ENCODE data around the gene POLR1G. TPM values are rescaled to one million over a fixed set of nuclear protein-coding genes. Genes with fewer than 3 reads are reported as not detected.

Gene POLR1G
- total RNA-seq, 1 donor from 2014 or later: 4.4 TPM

GRCh38 chr19:45442778-45443461, 36.5 kb downstream of the POLR1G start:
- Mint-ChIP-seq H3K9me3 (ENCODE audit: unreplicated experiment) (no peaks in the 10 kb centered on the region), H3K36me3 (ENCODE audit: low read depth, unreplicated experiment) (peaks cover 9% of the 10 kb centered on the region), H3K27ac (ENCODE audit: unreplicated experiment) (peak overlapping the region; percentile 99), H3K4me1 (ENCODE audit: unreplicated experiment) (peaks cover 44% of the 10 kb centered on the region), H3K4me3 (ENCODE audit: unreplicated experiment) (peak overlapping the region; percentile 71), H3K27me3 (ENCODE audit: unreplicated experiment) (peaks cover 25% of the 10 kb centered on the region)
- DNase-seq (ENCODE audit: low spot score): peak; percentile 21
- no peak for TF ChIP-seq CTCF (IDR thresholded peaks at IDR 0.05; ENCODE audit: unreplicated experiment)

GRCh38 chr19:45443462-45444317, 37.2 kb downstream of the POLR1G start:
- Mint-ChIP-seq H3K36me3 (ENCODE audit: low read depth, unreplicated experiment) (peaks cover 9% of the 10 kb centered on the region), H3K27ac (ENCODE audit: unreplicated experiment) (peak overlapping the region; percentile 99), H3K9me3 (ENCODE audit: unreplicated experiment) (no peaks in the 10 kb centered on the region), H3K4me1 (ENCODE audit: unreplicated experiment) (peaks cover 46% of the 10 kb centered on the region), H3K4me3 (ENCODE audit: unreplicated experiment) (peak overlapping the region; percentile 89), H3K27me3 (ENCODE audit: unreplicated experiment) (peaks cover 30% of the 10 kb centered on the region)
- no peak for TF ChIP-seq CTCF (IDR thresholded peaks at IDR 0.05; ENCODE audit: unreplicated experiment)
- DNase-seq (ENCODE audit: low spot score): peak; percentile 99

GRCh38 chr19:45444318-45445041, 38.0 kb downstream of the POLR1G start:
- TF ChIP-seq CTCF (IDR thresholded peaks at IDR 0.05; ENCODE audit: unreplicated experiment): no peak
- H3K4me1 Mint-ChIP-seq (ENCODE audit: unreplicated experiment): peaks cover 48% of the 10 kb centered on the region
- H3K9me3 Mint-ChIP-seq (ENCODE audit: unreplicated experiment): no peaks in the 10 kb centered on the region
- H3K4me3 Mint-ChIP-seq (ENCODE audit: unreplicated experiment): peak overlapping the region; percentile 73
- peak overlapping the region; percentile 97 for H3K27ac Mint-ChIP-seq (ENCODE audit: unreplicated experiment)
- H3K36me3 Mint-ChIP-seq (ENCODE audit: low read depth, unreplicated experiment): peaks cover 9% of the 10 kb centered on the region
- H3K27me3 Mint-ChIP-seq (ENCODE audit: unreplicated experiment): peaks cover 35% of the 10 kb centered on the region
- DNase-seq (ENCODE audit: low spot score): peak; percentile 95

- peaks cover 9% of the 10 kb centered on the region for H3K36me3 Mint-ChIP-seq (ENCODE audit: low read depth, unreplicated experiment)
- peak overlapping the region; percentile 97 for H3K27ac Mint-ChIP-seq (ENCODE audit: unreplicated experiment)
- no peak for DNase-seq (ENCODE audit: low spot score)
- peaks cover 38% of the 10 kb centered on the region for H3K27me3 Mint-ChIP-seq (ENCODE audit: unreplicated experiment)
- TF ChIP-seq CTCF (IDR thresholded peaks at IDR 0.05; ENCODE audit: unreplicated experiment): no peak
- peaks cover 53% of the 10 kb centered on the region for H3K4me1 Mint-ChIP-seq (ENCODE audit: unreplicated experiment)
- H3K4me3 Mint-ChIP-seq (ENCODE audit: unreplicated experiment): peak overlapping the region; percentile 56
- H3K9me3 Mint-ChIP-seq (ENCODE audit: unreplicated experiment): no peaks in the 10 kb centered on the region
These were observed 38.7 kb downstream of the POLR1G start for GRCh38 chr19:45445139-45445538.

Data from endothelial cell (in vitro differentiated cells).